8988T (cell line): Measurements from ENCODE around the gene DNAH3.
"Not testable (repeated sequence)": the region's sequence is repeated elsewhere in the genome, so short reads cannot be mapped to it uniquely, and the experiment has no call there.

Experiments
- DNase-seq: peaks from one replicate; pipeline ENCODE4 v3.0.0; 2011

The DNAH3 gene

DNA sequence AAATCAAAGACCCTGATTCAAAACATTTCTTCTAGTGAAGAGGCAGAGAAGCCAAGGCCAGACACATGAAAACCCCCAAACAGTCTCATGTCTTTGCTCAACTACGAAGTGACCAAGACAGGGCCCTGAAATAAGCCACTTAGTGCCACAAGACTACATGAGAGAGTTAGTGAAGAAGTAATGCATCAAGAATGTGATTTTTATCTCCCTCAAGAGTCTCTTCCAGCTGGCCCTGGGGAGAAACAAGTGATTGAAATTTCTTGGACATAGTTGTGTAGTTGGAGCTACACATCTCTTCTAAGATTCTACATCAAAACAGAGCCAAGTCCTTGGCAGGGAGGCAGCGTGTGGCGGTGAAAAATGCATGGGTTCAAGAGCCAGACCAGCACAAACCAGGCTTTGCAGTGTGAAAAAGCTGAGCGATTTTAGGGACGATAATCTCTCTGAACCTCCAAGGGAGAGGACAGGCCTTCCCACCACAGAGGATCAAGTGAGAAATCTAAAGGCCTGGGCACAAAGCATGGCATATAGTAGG lies 219.5 kb downstream of the DNAH3 start:
- DNase-seq, result no peak

- DNase-seq, result no peak
These were observed 220.3 kb downstream of the DNAH3 start for GRCh38 chr16:20930365-20930690.

DNA sequence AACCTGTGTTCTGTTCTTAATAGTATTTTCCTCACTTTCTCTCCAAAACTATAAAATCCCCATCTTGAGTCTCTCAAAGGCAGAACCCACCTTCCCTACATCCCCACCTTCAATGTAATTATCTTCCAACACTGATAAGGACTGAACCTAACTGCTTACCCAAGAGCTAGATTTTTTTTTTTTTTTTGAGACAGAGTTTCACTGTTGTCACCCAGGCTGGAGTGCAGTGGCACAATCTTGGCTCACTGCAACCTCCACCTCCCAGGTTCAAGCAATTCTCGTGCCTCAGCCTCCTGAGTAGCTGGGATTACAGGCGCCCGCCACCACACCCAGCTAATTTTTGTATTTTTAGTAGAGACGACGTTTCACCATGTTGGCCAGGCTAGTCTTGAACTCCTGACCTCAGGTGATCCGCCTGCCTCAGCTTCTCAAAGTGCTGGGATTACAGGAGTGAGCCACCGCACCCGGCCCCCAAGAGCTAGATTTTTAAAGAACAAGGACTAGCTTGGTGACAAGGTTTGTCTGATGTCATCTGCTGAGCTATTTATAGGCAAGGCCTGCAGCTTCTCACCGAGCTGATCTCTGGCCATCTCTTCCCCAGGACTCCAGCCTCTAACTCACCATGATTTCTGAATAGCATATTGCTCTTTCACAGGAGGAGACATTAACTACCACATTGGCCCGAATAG lies 220.8 kb downstream of the DNAH3 start:
- DNase-seq, result not testable (repeated sequence)

DNA sequence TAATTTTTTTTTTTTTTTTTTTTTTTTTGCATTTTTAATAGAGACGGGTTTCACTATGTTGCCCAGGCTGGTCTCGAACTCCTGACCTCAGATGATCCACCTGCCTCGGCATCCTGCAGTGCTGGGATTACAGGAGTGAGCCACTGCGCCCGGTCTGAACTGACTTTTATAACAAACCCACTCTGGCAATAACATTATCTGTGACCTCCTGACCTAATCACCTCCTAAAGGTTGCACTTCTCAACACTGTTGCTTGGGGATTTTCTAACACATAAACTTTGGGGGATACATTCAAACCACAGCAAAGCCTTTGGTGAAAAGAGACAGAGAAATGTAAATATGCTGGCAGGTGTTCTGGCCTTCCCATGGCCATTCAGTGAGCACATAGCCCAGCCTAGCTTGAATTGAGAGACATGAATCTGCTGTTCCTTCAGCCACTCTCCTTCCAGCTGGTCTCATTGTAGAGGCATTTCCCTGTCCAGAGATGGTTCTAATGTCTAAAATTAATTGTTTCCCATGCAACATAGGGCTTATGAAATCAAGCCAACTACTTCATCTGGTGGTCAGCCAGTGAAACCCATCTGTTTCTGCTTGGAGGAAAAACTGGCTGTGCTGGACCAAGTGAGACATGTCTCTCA lies 221.8 kb downstream of the DNAH3 start:
- DNase-seq, result no peak

DNA sequence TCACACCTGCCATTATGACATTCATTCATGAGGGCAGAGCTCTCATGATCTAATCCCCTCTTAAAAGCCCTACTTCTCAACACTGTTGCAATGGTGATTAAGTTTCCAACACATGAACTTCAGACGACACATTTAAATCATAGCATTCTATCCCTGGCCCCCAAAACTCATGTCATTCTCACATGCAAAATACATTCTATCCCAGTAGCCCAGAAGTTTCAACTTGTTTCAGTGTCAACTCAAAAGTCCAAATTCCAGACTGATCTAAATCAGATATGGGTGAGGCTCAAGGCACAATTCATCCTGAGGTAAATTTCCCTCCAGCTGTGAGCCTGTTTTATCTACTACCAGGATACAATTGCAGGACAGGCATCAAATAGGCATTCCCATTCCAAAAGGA lies 224.9 kb downstream of the DNAH3 start:
- no peak for DNase-seq

- no peak for DNase-seq
These were observed 226.8 kb downstream of the DNAH3 start for GRCh38 chr16:20923876-20924275.

DNA sequence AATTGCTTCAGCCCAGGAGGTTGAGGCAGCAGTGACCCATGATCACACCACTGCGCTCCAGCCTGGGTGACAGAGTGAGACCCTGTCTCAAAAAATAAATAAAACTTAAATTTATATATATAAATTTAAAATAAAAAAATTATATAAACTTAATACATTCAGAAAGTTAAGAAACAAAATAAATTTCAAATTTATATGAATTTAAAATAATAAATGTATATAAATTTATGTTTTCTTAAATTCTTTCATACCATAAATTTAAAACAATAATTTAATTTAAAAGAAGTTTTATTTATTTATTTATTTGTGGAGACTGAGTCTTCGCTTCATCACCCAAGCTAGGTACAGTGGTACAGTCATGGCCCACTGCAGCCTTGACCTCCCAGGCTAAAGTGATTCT lies 229.8 kb downstream of the DNAH3 start:
- DNase-seq, result no peak

DNA sequence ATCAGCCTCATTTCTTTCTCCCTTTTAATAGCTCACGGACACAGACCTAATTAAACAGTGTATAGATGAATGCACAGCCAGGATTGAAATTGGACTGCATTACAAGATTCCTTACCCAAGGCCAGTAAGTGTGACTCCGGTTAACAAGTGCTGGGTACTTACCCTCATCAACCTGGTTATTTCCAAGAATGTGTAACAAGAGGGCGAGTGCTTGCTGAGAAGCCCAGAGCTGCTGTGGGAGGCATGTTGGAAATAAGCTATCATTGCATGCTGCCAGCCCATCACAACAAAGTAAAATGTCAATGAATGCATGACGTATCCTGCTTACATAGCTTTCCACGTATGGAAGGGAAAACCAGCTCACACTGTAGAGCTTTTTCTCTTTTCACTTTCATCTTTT lies 230.6 kb downstream of the DNAH3 start:
- no peak for DNase-seq

- no peak for DNase-seq
These were observed 232.0 kb downstream of the DNAH3 start for GRCh38 chr16:20918486-20919239.

DNA sequence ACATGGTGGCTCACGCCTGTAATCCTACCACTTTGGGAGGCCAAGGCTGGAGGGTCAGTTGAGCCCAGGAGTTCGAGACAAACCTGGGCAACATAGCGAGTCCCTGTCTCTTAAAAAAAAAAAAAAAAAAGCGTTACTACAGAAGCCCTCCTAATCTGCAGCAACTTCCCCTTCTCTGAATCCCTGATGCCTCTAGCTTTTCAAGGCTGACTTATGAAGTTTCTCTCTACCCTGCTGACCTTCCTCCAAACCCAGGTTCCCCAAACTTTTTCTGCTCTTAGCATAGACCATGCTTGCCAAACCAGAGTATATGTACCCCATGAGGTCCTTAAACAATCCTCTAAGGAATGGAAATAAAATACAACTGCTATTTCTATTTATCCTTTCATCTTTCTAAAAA lies 233.7 kb downstream of the DNAH3 start:
- no peak for DNase-seq

GRCh38 chr16:20916289-20916688 lies 234.4 kb downstream of the DNAH3 start:
- DNase-seq, result no peak

GRCh38 chr16:20911361-20911760 lies 239.3 kb downstream of the DNAH3 start:
- DNase-seq, result no peak

DNA sequence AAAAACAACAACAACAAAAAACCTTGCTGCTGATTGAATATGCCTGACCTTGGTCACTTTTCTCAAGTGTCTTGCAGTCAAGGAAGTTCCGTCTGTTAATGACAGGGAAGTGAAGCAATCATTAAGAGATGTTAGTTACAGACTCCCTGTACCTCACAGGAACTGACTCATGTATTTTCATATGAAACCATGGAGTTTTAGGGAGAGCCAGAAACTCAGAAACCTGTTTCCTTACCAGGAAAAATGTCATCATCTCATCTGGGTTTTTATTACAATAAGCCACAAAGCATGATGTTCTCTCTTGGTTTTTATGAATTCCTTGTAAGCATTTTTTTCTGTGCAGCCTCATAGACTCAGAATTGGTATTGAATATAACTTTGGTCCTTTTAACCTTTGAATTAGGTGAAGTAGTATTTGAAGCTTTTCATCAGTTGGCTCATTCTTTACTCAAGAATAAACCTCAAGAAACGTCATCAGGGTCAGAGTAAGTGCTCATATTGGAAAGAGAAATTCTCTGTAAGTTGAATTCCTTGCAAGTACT lies 239.8 kb downstream of the DNAH3 start:
- DNase-seq, result no peak

GRCh38 chr16:20906341-20907255 lies 244.0 kb downstream of the DNAH3 start:
- DNase-seq, result no peak

DNA sequence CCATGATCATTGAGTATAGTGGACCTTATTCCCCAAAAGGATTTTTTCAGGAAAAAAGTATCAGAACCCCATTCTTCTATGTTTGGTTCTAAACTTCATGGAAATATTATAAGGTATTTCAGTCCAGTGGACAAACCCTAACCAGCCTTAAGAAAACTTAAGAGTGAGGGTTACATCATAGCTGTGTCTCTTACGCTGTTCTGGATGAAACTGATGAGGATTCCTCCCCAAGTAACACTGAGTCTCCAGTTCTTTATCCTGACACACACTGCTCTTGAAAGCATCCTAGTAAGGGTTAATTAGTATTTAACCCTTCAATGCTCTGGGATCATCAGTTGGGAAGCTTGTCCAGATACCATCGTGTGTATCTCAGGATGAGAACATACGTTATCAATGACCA lies 245.1 kb downstream of the DNAH3 start:
- DNase-seq, result no peak

GRCh38 chr16:20904507-20905081 lies 246.1 kb downstream of the DNAH3 start:
- no peak for DNase-seq

- no peak for DNase-seq
These were observed 246.6 kb downstream of the DNAH3 start for GRCh38 chr16:20903899-20904506.

DNA sequence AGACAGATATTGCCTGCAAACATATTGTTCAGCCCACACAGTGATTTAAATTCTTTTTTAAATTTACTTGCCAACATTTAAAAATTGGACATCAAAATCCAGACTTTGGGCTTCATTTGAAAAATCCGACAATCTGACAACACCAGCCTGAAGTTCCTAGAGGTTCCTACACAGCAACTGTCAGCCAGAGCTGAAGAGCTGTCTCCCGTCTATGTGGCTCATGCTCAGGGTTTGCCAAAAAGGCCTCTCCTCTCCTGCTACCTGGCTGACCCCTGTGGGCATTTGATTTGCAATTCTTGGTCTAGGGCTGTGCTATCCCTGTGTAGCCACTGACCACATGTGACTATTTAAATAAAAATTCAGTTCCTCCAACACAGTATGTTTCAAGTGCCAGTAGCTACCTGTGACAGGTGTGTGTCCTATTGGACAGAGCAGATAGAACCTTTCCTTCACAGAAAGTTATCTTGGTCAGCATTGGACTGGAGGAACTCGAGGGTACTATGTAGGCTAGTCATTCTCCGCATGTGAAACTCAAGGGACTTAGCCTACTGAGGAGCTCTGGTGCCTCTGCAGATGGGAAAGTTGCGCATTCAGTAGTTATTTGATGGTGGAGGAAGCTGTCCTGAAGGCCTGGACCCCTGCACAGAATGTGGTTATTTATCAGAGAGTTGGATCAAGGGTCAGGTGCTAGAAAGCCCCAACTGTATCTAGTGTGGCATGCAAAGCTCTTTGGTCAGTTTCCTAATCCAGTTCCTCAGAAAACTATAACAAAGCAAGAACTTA lies 247.3 kb downstream of the DNAH3 start:
- DNase-seq, result no peak

- DNase-seq, result no peak
These were observed 248.2 kb downstream of the DNAH3 start for GRCh38 chr16:20902426-20902825.

DNA sequence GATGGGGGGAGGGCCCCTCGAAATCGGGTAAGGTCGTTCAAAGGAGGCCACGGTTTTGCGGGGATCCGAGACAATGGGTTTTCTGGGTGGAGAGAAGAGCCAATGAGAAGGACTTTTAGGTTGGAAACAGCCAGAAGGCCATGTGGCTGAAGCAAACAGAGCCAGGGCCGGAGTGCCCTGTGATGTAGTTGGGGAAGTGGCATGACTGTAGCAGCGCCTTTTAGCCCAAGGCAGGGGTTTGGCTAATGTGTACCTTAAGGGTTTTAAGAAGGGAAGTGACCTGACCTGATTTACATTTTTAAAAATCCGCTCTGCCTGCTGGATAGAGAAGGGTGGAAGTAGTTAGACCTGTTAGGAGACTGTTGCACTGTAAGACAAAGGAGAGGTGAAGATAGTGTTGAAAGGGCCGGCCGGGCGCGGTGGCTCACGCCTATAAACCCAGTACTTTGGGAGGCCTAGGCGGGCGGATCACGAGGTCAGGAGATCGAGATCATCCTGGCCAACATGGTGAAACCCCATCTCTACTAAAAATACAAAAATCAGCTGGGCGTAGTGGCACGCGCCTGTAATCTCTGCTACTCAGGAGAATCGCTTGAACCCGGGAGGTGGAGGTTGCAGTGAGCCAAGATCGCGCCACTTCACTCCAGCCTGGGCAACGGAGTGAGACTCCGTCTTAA lies 249.1 kb downstream of the DNAH3 start:
- DNase-seq, result no peak
